HPDE6-E6E7 (cell line): Measurements from ENCODE around the gene VDAC1.
A peak's percentile ranks its signal among the peaks of the same experiment; 100 is the strongest.
"Not testable (repeated sequence)": the region's sequence is repeated elsewhere in the genome, so short reads cannot be mapped to it uniquely, and the experiment has no call there.

Experiments
- DNase-seq: peaks from one replicate; pipeline ENCODE4 v3.0.0; 2011; ENCODE audit warnings: missing footprints; ENCODE audit errors: extremely low spot score

The VDAC1 gene

GRCh38 chr5:133941456-133942196 is 63.1 kb downstream of the VDAC1 start:
- DNase-seq = no peak

GRCh38 chr5:133939668-133940067 is 65.1 kb downstream of the VDAC1 start:
- DNase-seq = no peak

- peak; percentile 22 for DNase-seq
Observed at GRCh38 chr5:133938929-133939328, 65.8 kb downstream of the VDAC1 start.

GRCh38 chr5:133938039-133938821 is 66.5 kb downstream of the VDAC1 start:
- no peak for DNase-seq

- not testable (repeated sequence) for DNase-seq
Observed at GRCh38 chr5:133937628-133938027, 67.1 kb downstream of the VDAC1 start.

- DNase-seq = no peak
Observed at GRCh38 chr5:133936651-133937015, 68.1 kb downstream of the VDAC1 start.

- not testable (repeated sequence) for DNase-seq
Observed at GRCh38 chr5:133935991-133936650, 68.7 kb downstream of the VDAC1 start.

GRCh38 chr5:133935667-133935940 is 69.2 kb downstream of the VDAC1 start:
- DNase-seq = no peak

- no peak for DNase-seq
Observed at GRCh38 chr5:133934822-133935666, 69.7 kb downstream of the VDAC1 start.

- DNase-seq = no peak
Observed at GRCh38 chr5:133934311-133934710, 70.5 kb downstream of the VDAC1 start.

- no peak for DNase-seq
Observed at GRCh38 chr5:133933670-133934295, 71.0 kb downstream of the VDAC1 start.

GRCh38 chr5:133933169-133933509 is 71.6 kb downstream of the VDAC1 start:
- DNase-seq = no peak

- no peak for DNase-seq
Observed at GRCh38 chr5:133932441-133933168, 72.2 kb downstream of the VDAC1 start.

- DNase-seq = no peak
Observed at GRCh38 chr5:133931546-133931945, 73.2 kb downstream of the VDAC1 start.

- no peak for DNase-seq
Observed at GRCh38 chr5:133930813-133931090, 74.0 kb downstream of the VDAC1 start.

- DNase-seq = no peak
Observed at GRCh38 chr5:133930061-133930812, 74.5 kb downstream of the VDAC1 start.

GRCh38 chr5:133928587-133929393 is 76.0 kb downstream of the VDAC1 start:
- DNase-seq = no peak

- DNase-seq = no peak
Observed at GRCh38 chr5:133927300-133928180, 77.2 kb downstream of the VDAC1 start.
